T-cell (primary cell): Measurements from ENCODE around the gene ZDHHC8. TPM values are rescaled to one million over a fixed set of nuclear protein-coding genes. Genes with fewer than 3 reads are reported as not detected.

Experiments
- ATAC-seq, 4 experiments: fragments of 200-7000 bp in 3 of 4; fragments of 150-1000 bp in 1 of 4; cut with Tn5 transposase; replicated peaks in 1 of 4; 1 replicate in 3 of 4; 2 replicates in 1 of 4; pipeline ENCODE4 v1.10.0; 2021; ENCODE audit warnings: moderate library complexity in 3 of 4, mild to moderate bottlenecking in 2 of 4, moderate number of reproducible peaks in 1 of 4
- CTCF ChIA-PET, 2 donors: fragments of 300-600 bp; sonication (Branson Sonifier 250); formaldehyde crosslinking; loops; one replicate each; lab custom pipeline; 2022; ENCODE audit warnings: antibody characterized with exemption in 2 of 2; lab: Charles Lee
- POLR2A ChIA-PET, 2 donors: fragments of 300-600 bp; sonication (Branson Sonifier 250); formaldehyde crosslinking; loops; one replicate each; lab custom pipeline; 2022; ENCODE audit warnings: antibody characterized with exemption in 2 of 2; lab: Charles Lee
- DNase-seq, 35 experiments: peaks; one replicate each; pipeline versions ENCODE4 v3.0.0 to v3.0.0-alpha.2; 2013 to 2023
- H3K27ac ChIP-seq: one replicate; pipeline ENCODE4 v1.5.1; 2013; ENCODE audit warnings: low read length
- H3K27me3 ChIP-seq, 2 experiments: replicated peaks in 1 of 2; 1 replicate in 1 of 2; 2 replicates in 1 of 2; pipeline versions ENCODE4 v1.6.1 to v1.7.0; 2013; ENCODE audit warnings: low read length in 1 of 2, mixed read lengths in 1 of 2; ENCODE audit not compliant: control insufficient read depth in 2 of 2, insufficient read depth in 2 of 2; ENCODE audit errors: extremely low read depth in 1 of 2
- H3K36me3 ChIP-seq, 2 donors: 1 replicate in 1 of 2; 2 replicates in 1 of 2; pipeline versions ENCODE4 v1.6.1 to v1.7.0; 2013; ENCODE audit warnings: low read length in 1 of 2; ENCODE audit not compliant: control insufficient read depth in 2 of 2, insufficient read depth in 1 of 2; ENCODE audit errors: extremely low read depth in 1 of 2
- H3K4me1 ChIP-seq, 2 experiments: 1 replicate in 1 of 2; 2 replicates in 1 of 2; pipeline versions ENCODE4 v1.6.1 to v1.7.0; 2013; ENCODE audit warnings: low read length in 2 of 2, mixed read lengths in 1 of 2; ENCODE audit not compliant: insufficient read depth in 2 of 2, control insufficient read depth in 1 of 2; ENCODE audit errors: extremely low read depth in 1 of 2
- H3K4me3 ChIP-seq, 2 donors: 1 replicate in 1 of 2; 2 replicates in 1 of 2; pipeline versions ENCODE4 v1.5.1 to v1.7.0; 2013; ENCODE audit warnings: mild to moderate bottlenecking in 2 of 2, low read length in 1 of 2, moderate library complexity in 1 of 2; ENCODE audit not compliant: control insufficient read depth in 1 of 2; ENCODE audit errors: extremely low read depth in 1 of 2
- H3K9me3 ChIP-seq: 2 replicates; pipeline ENCODE4 v1.7.0; 2013
- H3K27ac Mint-ChIP-seq, 2 donors: one replicate each; pipeline ENCODE4 v1.8.0; 2020 to 2021; ENCODE audit warnings: mild to moderate bottlenecking in 2 of 2, mixed read lengths in 2 of 2
- H3K27me3 Mint-ChIP-seq, 2 donors: one replicate each; pipeline ENCODE4 v1.8.0; 2021 to 2022; ENCODE audit warnings: mixed read lengths in 2 of 2
- H3K36me3 Mint-ChIP-seq: one replicate; pipeline ENCODE4 v1.8.0; 2021; ENCODE audit warnings: mixed read lengths
- H3K4me1 Mint-ChIP-seq, 3 donors: one replicate each; pipeline ENCODE4 v1.8.0; 2020 to 2022; ENCODE audit warnings: mixed read lengths in 3 of 3, mild to moderate bottlenecking in 1 of 3
- H3K4me3 Mint-ChIP-seq, 3 donors: one replicate each; pipeline ENCODE4 v1.8.0; 2020 to 2022; ENCODE audit warnings: mild to moderate bottlenecking in 3 of 3, mixed read lengths in 3 of 3, moderate library complexity in 3 of 3
- H3K9me3 Mint-ChIP-seq, 3 donors: one replicate each; pipeline ENCODE4 v1.8.0; 2020 to 2022; ENCODE audit warnings: mixed read lengths in 3 of 3
- WGBS: methylation state at CpG from one replicate; pipeline ENCODE4 v1.1.5; 2013; ENCODE audit warnings: missing lambda C conversion rate; ENCODE audit not compliant: insufficient coverage; 5-methylcytosine and 5-hydroxymethylcytosine counted together
- total RNA-seq, 35 experiments: library from RNA in 6 of 35; stranded (reverse) in 6 of 35; fragments of 120-200 nt in 1 of 35; gene quantifications; one replicate each; pipeline versions ENCODE4 v1.2.1 to v1.2.4 and lab custom pipeline; 2013 to 2026

ZDHHC8 gene
- total RNA-seq, 5 donors from 2014 or later (not counting 1 experiment from before 2014, with no cell fraction given), result 68.4 to 102 (median 92.1) TPM

- H3K27me3 Mint-ChIP-seq, result no peaks in the 10 kb centered on the region
- CTCF ChIA-PET, result no interaction called here
- no peaks in the 10 kb centered on the region for H3K4me1 Mint-ChIP-seq
- H3K9me3 ChIP-seq, result no peaks in the 10 kb centered on the region
- H3K27ac Mint-ChIP-seq, result no peak overlapping the region
- ATAC-seq, result no peak
- H3K36me3 ChIP-seq, result no peaks in the 10 kb centered on the region
- no peaks in the 10 kb centered on the region for H3K4me1 ChIP-seq
- H3K4me3 Mint-ChIP-seq, result no peak overlapping the region
- no peak overlapping the region for H3K27ac ChIP-seq
- peak in 1 of 35 experiments; percentile 14 for DNase-seq
- peaks cover 0 to 5% of the 10 kb centered on the region in 2 experiments for H3K27me3 ChIP-seq
- POLR2A ChIA-PET, result no interaction called here
- H3K4me3 ChIP-seq, result no peak overlapping the region
- H3K9me3 Mint-ChIP-seq, result no peaks in the 10 kb centered on the region
- no peaks in the 10 kb centered on the region for H3K36me3 Mint-ChIP-seq
- 55% methylated on average over 7 of the region's 12 CpGs for WGBS
Observed at GRCh38 chr22:20175597-20175900, 43.9 kb downstream of the ZDHHC8 start.

GRCh38 chr22:20176421-20177085 lies 44.9 kb downstream of the ZDHHC8 start:
- Mint-ChIP-seq H3K27me3 (no peaks in the 10 kb centered on the region), H3K4me1 (no peaks in the 10 kb centered on the region), H3K27ac (no peak overlapping the region), H3K9me3 (no peaks in the 10 kb centered on the region), H3K36me3 (no peaks in the 10 kb centered on the region), H3K4me3 (no peak overlapping the region)
- POLR2A ChIA-PET, result no interaction called here
- Histone ChIP-seq H3K4me3 (no peak overlapping the region), H3K27me3 (peaks cover 0 to 5% of the 10 kb centered on the region in 2 experiments), H3K27ac (no peak overlapping the region), H3K9me3 (no peaks in the 10 kb centered on the region), H3K4me1 (no peaks in the 10 kb centered on the region), H3K36me3 (no peaks in the 10 kb centered on the region)
- 79% methylated on average over 4 of the region's 17 CpGs for WGBS
- ATAC-seq (no peak), DNase-seq (no peak)
- CTCF ChIA-PET, result no interaction called here

- ATAC-seq, result no peak
- H3K9me3 Mint-ChIP-seq, result no peaks in the 10 kb centered on the region
- ChIA-PET POLR2A (no interaction called here), CTCF (no interaction called here)
- H3K27ac Mint-ChIP-seq, result no peak overlapping the region
- H3K27me3 Mint-ChIP-seq, result no peaks in the 10 kb centered on the region
- Histone ChIP-seq H3K9me3 (no peaks in the 10 kb centered on the region), H3K4me3 (no peak overlapping the region), H3K27me3 (peaks cover 0 to 11% of the 10 kb centered on the region in 2 experiments), H3K36me3 (no peaks in the 10 kb centered on the region), H3K27ac (no peak overlapping the region), H3K4me1 (no peaks in the 10 kb centered on the region)
- no peak overlapping the region for H3K4me3 Mint-ChIP-seq
- no peaks in the 10 kb centered on the region for H3K4me1 Mint-ChIP-seq
- WGBS, result 75% methylated on average over 15 of the region's 21 CpGs
- H3K36me3 Mint-ChIP-seq, result no peaks in the 10 kb centered on the region
- no peak for DNase-seq
Observed at GRCh38 chr22:20177217-20177911, 45.8 kb downstream of the ZDHHC8 start.

- ChIA-PET CTCF (interaction anchor here in 1 of 2 donors (0.6 kb wide), 1 partner anchor 697 kb away, joined by 3 read pairs; no protein-coding TSS in a partner anchor), POLR2A (no interaction called here)
- no peak overlapping the region for H3K27ac ChIP-seq
- H3K4me3 ChIP-seq, result no peak overlapping the region
- peaks cover 0 to 3% of the 10 kb centered on the region in 2 donors for H3K27me3 Mint-ChIP-seq
- no peak overlapping the region for H3K4me3 Mint-ChIP-seq
- ATAC-seq (no peak), DNase-seq (no peak)
- H3K4me1 Mint-ChIP-seq, result no peaks in the 10 kb centered on the region
- WGBS, result 80% methylated on average over 25 of the region's 29 CpGs
- no peaks in the 10 kb centered on the region for H3K4me1 ChIP-seq
- no peaks in the 10 kb centered on the region for H3K9me3 Mint-ChIP-seq
- H3K27ac Mint-ChIP-seq, result no peak overlapping the region
- H3K36me3 Mint-ChIP-seq, result no peaks in the 10 kb centered on the region
- H3K9me3 ChIP-seq, result no peaks in the 10 kb centered on the region
- no peaks in the 10 kb centered on the region for H3K36me3 ChIP-seq
- peaks cover 0 to 14% of the 10 kb centered on the region in 2 experiments for H3K27me3 ChIP-seq
Observed at GRCh38 chr22:20178075-20178914, 46.7 kb downstream of the ZDHHC8 start.

- Histone ChIP-seq H3K4me1 (no peaks in the 10 kb centered on the region), H3K27ac (no peak overlapping the region), H3K27me3 (peaks cover 0 to 14% of the 10 kb centered on the region in 2 experiments), H3K36me3 (no peaks in the 10 kb centered on the region), H3K9me3 (no peaks in the 10 kb centered on the region), H3K4me3 (no peak overlapping the region)
- Mint-ChIP-seq H3K27me3 (peaks cover 0 to 3% of the 10 kb centered on the region in 2 donors), H3K36me3 (no peaks in the 10 kb centered on the region), H3K4me1 (no peaks in the 10 kb centered on the region), H3K27ac (no peak overlapping the region), H3K4me3 (no peak overlapping the region), H3K9me3 (no peaks in the 10 kb centered on the region)
- ChIA-PET CTCF (no interaction called here), POLR2A (no interaction called here)
- ATAC-seq (no peak), DNase-seq (no peak)
- WGBS, result 70% methylated on average over 3 of the region's 10 CpGs
Observed at GRCh38 chr22:20178915-20179227, 47.3 kb downstream of the ZDHHC8 start.

GRCh38 chr22:20179455-20180244 lies 48.0 kb downstream of the ZDHHC8 start:
- H3K27me3 Mint-ChIP-seq, result peaks cover 0 to 3% of the 10 kb centered on the region in 2 donors

More at GRCh38 chr22:20179455-20180244, 48.0 kb downstream of the ZDHHC8 start:
- no peak overlapping the region for H3K4me3 ChIP-seq
- H3K4me1 ChIP-seq, result no peaks in the 10 kb centered on the region
- DNase-seq, result no peak
- WGBS, result 88% methylated on average over 26 of the region's 27 CpGs
- H3K36me3 ChIP-seq, result no peaks in the 10 kb centered on the region
- H3K27me3 ChIP-seq, result peaks cover 0 to 14% of the 10 kb centered on the region in 2 experiments
- CTCF ChIA-PET, result no interaction called here
- no peaks in the 10 kb centered on the region for H3K9me3 ChIP-seq
- Mint-ChIP-seq H3K27ac (no peak overlapping the region), H3K4me1 (no peaks in the 10 kb centered on the region), H3K36me3 (no peaks in the 10 kb centered on the region), H3K4me3 (no peak overlapping the region), H3K9me3 (no peaks in the 10 kb centered on the region)
- no peak for ATAC-seq
- POLR2A ChIA-PET, result no interaction called here
- no peak overlapping the region for H3K27ac ChIP-seq
